ENCODE data around the gene SCAMP1. TPM values are rescaled to one million over a fixed set of nuclear protein-coding genes. Genes with fewer than 3 reads are reported as not detected.
A peak's percentile ranks its signal among the peaks of the same experiment; 100 is the strongest.
"Not testable (repeated sequence)": the region's sequence is repeated elsewhere in the genome, so short reads cannot be mapped to it uniquely, and the experiment has no call there.

SCAMP1 gene
- total RNA-seq, 2 donors from 2014 or later = 21.0 to 39.3 TPM

GRCh38 chr5:78376315-78376714, 15.9 kb downstream of the SCAMP1 start:
- DNase-seq (ENCODE audit: low spot score) = no peak
- Histone ChIP-seq H3K27ac (no peak overlapping the region), H3K27me3 (no peaks in the 10 kb centered on the region), H3K36me3 (no peaks in the 10 kb centered on the region), H3K9me3 (no peaks in the 10 kb centered on the region), H3K4me3 (no peak overlapping the region), H3K4me1 (peaks cover 0 to 12% of the 10 kb centered on the region in 2 donors)
- no peak for TF ChIP-seq CTCF (IDR thresholded peaks at IDR 0.05)

GRCh38 chr5:78377056-78377717, 16.8 kb downstream of the SCAMP1 start:
- no peak for DNase-seq (ENCODE audit: low spot score)
- TF ChIP-seq CTCF (IDR thresholded peaks at IDR 0.05) = no peak
- peak overlapping the region; percentile 20 to 40 for H3K27ac ChIP-seq
- no peaks in the 10 kb centered on the region for H3K36me3 ChIP-seq
- no peaks in the 10 kb centered on the region for H3K9me3 ChIP-seq
- no peak overlapping the region for H3K4me3 ChIP-seq
- H3K27me3 ChIP-seq = no peaks in the 10 kb centered on the region
- peaks cover 0 to 12% of the 10 kb centered on the region in 2 donors for H3K4me1 ChIP-seq

DNA sequence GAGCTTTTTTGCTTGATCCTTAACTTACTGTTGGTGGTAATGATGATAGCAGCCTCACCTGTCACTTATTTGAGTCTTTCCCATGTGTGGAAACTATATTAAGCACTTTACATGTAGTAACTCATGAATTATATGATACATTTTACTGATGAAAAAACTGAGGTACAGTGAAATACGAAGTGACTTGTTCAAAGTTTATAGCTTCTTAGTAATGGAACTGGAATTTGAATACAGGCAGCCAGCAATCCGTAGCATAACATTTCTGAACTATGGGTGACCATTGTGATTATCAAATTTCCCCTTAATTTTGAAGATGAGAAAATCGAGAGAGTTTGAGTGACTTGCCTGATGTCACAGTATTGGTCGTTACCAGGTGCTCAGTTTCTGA, 17.3 kb downstream of the SCAMP1 start:
- no peak for TF ChIP-seq CTCF (IDR thresholded peaks at IDR 0.05)
- Histone ChIP-seq H3K4me3 (no peak overlapping the region), H3K27me3 (no peaks in the 10 kb centered on the region), H3K9me3 (no peaks in the 10 kb centered on the region), H3K27ac (peak overlapping the region; percentile 20 to 40), H3K4me1 (peaks cover 0 to 12% of the 10 kb centered on the region in 2 donors), H3K36me3 (no peaks in the 10 kb centered on the region)
- no peak for DNase-seq (ENCODE audit: low spot score)

GRCh38 chr5:78387468-78388153, 27.2 kb downstream of the SCAMP1 start:
- peaks cover 0 to 14% of the 10 kb centered on the region in 2 donors for H3K9me3 ChIP-seq

GRCh38 chr5:78391357-78391756, 30.9 kb downstream of the SCAMP1 start:
- H3K27me3 ChIP-seq; H3K4me1 ChIP-seq; H3K4me3 ChIP-seq; H3K36me3 ChIP-seq; DNase-seq (ENCODE audit: low spot score); H3K27ac ChIP-seq; H3K9me3 ChIP-seq: not testable (repeated sequence)

More at GRCh38 chr5:78387468-78388153, 27.2 kb downstream of the SCAMP1 start:
- DNase-seq (ENCODE audit: low spot score) = no peak
- Histone ChIP-seq H3K27ac (no peak overlapping the region), H3K4me1 (no peaks in the 10 kb centered on the region), H3K36me3 (no peaks in the 10 kb centered on the region), H3K4me3 (no peak overlapping the region), H3K27me3 (no peaks in the 10 kb centered on the region)
- no peak for TF ChIP-seq CTCF (IDR thresholded peaks at IDR 0.05)

DNA sequence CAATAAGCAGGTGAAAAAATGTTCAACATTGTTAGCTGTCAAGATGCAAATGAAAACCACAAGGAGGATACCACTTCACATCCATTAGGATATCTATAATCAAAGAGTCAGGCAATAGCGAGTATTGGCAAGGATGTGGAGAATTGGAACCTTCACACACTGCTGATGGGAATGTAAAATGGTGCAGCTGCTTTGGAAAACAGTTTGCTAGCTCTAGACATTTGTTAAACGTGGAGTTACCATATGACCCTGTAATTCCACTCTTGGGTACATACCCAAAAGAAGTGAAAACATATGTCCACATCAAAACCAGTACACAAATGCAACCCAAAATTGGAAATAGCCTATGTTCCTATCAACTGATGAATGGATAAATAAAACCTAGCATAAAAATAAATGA, 37.4 kb downstream of the SCAMP1 start:
- TF ChIP-seq CTCF (IDR thresholded peaks at IDR 0.05) = no peak
- Histone ChIP-seq H3K36me3 (no peaks in the 10 kb centered on the region), H3K4me3 (no peak overlapping the region), H3K27me3 (no peaks in the 10 kb centered on the region), H3K9me3 (no peaks in the 10 kb centered on the region), H3K27ac (no peak overlapping the region), H3K4me1 (peaks cover 0 to 6% of the 10 kb centered on the region in 2 donors)
- DNase-seq (ENCODE audit: low spot score) = no peak

Measured in right atrium auricular region (tissue), 2 donors.